PC-3 (cell line): ENCODE measurements around the gene CDH13.

Experiments used
- EZH2 ChIP-seq: fragments of 300-600 bp; sonication (generic); IDR thresholded peaks from one replicate; pipeline ENCODE4 v1.6.1; 2017; ENCODE audit warnings: antibody characterized with exemption, mild to moderate bottlenecking, low read length; ENCODE audit not compliant: unreplicated experiment
- EZH2phosphoT487 ChIP-seq: fragments of 300-600 bp; sonication (generic); IDR thresholded peaks from 2 replicates; pipeline ENCODE4 v1.6.1; 2018; ENCODE audit warnings: mild to moderate bottlenecking, antibody characterized with exemption, low read length, borderline replicate concordance

GRCh38 chr16:82864332-82865040 lies 237.7 kb downstream of the CDH13 start:
- no peak for TF ChIP-seq EZH2phosphoT487
- TF ChIP-seq EZH2 = no peak
